Right lobe of liver (tissue), 6 donors: ENCODE measurements around the gene GNRH2. TPM values are rescaled to one million over a fixed set of nuclear protein-coding genes. Genes with fewer than 3 reads are reported as not detected.
"Not testable (repeated sequence)": the region's sequence is repeated elsewhere in the genome, so short reads cannot be mapped to it uniquely, and the experiment has no call there.

ENCODE experiments used
- ATAC-seq, 4 donors: fragments of 200-7000 bp; cut with Tn5 transposase; one replicate each; pipeline ENCODE4 v1.9.1; 2020; ENCODE audit warnings: mild to moderate bottlenecking in 4 of 4, moderate library complexity in 4 of 4
- DNase-seq, 3 donors: peaks; one replicate each; pipeline ENCODE4 v3.0.0-alpha.2; 2020
- H3K27ac ChIP-seq, 3 donors: fragments of 200-600 bp; one replicate each; pipeline ENCODE4 v1.8.0; 2022
- H3K27me3 ChIP-seq, 2 donors: fragments of 200-600 bp; one replicate each; pipeline ENCODE4 v1.8.0; 2022
- H3K36me3 ChIP-seq, 4 donors: fragments of 200-600 bp; sonication (generic) in 1 of 4; one replicate each; pipeline versions ENCODE4 v1.5.1 to v1.8.0; 2017 to 2022; ENCODE audit warnings: control low read depth in 1 of 4
- H3K4me1 ChIP-seq, 4 donors: fragments of 200-600 bp; sonication (generic) in 1 of 4; one replicate each; pipeline versions ENCODE4 v1.5.1 to v1.8.0; 2017 to 2022; ENCODE audit warnings: control low read depth in 1 of 4
- H3K4me3 ChIP-seq, 3 donors: fragments of 200-600 bp; one replicate each; pipeline ENCODE4 v1.8.0; 2022
- H3K9me3 ChIP-seq, 4 donors: fragments of 200-600 bp; sonication (generic) in 1 of 4; one replicate each; pipeline versions ENCODE4 v1.5.1 to v1.8.0; 2017 to 2022; ENCODE audit warnings: control low read depth in 1 of 4
- CTCF ChIP-seq, 4 donors: fragments of 200-600 bp in 3 of 4; fragments of 450-650 bp in 1 of 4; IDR thresholded peaks; one replicate each; pipeline versions ENCODE4 v1.5.1 to v1.8.0; 2016 to 2022; ENCODE audit warnings: antibody characterized with exemption in 4 of 4, mild to moderate bottlenecking in 2 of 4
- POLR2A ChIP-seq: fragments of 450-650 bp; IDR thresholded peaks from one replicate; pipeline ENCODE4 v1.6.1; 2017; ENCODE audit warnings: antibody characterized with exemption, mild to moderate bottlenecking
- WGBS: methylation state at CpG from one replicate; pipeline ENCODE4 v1.1.6; 2018; ENCODE audit warnings: low coverage, low lambda C conversion rate; ENCODE audit not compliant: insufficient coverage; ENCODE audit errors: missing lambda C conversion rate; 5-methylcytosine and 5-hydroxymethylcytosine counted together
- intact Hi-C, 2 donors: fragments of 100-400 bp; cut with DNase I; formaldehyde crosslinking; loops; one replicate each; pipeline versions ENCODE4 v1.11.2 to v1.14.1; 2022
- total RNA-seq, 6 experiments: library from RNA; depleted of rRNA in 2 of 6; stranded (reverse); fragments of >200 nt in 2 of 6; fragmentation: NEBNext Ultra II Directional in 3 of 6; extraction: Animal tissue kit (Norgen Biotek cat#: 25700) in 3 of 6; gene quantifications; one replicate each; pipeline versions ENCODE4 v1.1.0 to v1.2.4, GENCODE V29; 2016 to 2023
- donor health status: DM: no; HTN: yes; CAD: no.
- donor health status: DM: no; HTN: no; CAD: no.
- donor health status: DM: no; HTN: no; CAD: no.
- donor health status: DM: no; HTN: yes; CAD: no.
- donor health status: DM: no; HTN: yes; CAD: no.

Gene GNRH2
- total RNA-seq, 6 experiments from 2014 or later: 0.55 to 0.81 (median 0.66) TPM; not detected in 3

GRCh38 chr20:3014179-3014578, 29.2 kb upstream of the GNRH2 start:
- peaks cover 0 to 6% (median 4%) of the 10 kb centered on the region in 4 donors for H3K36me3 ChIP-seq
- no peak overlapping the region for H3K4me3 ChIP-seq
- no peak for ATAC-seq
- 80% methylated on average over 2 of the region's 7 CpGs for whole genome bisulfite sequencing
- no peak for DNase-seq
- H3K27ac ChIP-seq: no peak overlapping the region
- no peaks in the 10 kb centered on the region for H3K9me3 ChIP-seq
- no peaks in the 10 kb centered on the region for H3K4me1 ChIP-seq
- intact Hi-C loops: no loop called here
- TF ChIP-seq CTCF (IDR thresholded peaks at IDR 0.05) (no peak), POLR2A (no peak)
- H3K27me3 ChIP-seq: no peaks in the 10 kb centered on the region

GRCh38 chr20:3014662-3015061, 28.8 kb upstream of the GNRH2 start:
- intact Hi-C loops: no loop called here
- H3K36me3 ChIP-seq: peaks cover 0 to 6% (median 4%) of the 10 kb centered on the region in 4 donors
- 87% methylated on average over 3 of the region's 3 CpGs for WGBS
- H3K27ac ChIP-seq: no peak overlapping the region
- ATAC-seq (no peak), DNase-seq (no peak)
- H3K4me1 ChIP-seq: no peaks in the 10 kb centered on the region
- H3K9me3 ChIP-seq: no peaks in the 10 kb centered on the region
- no peak overlapping the region for H3K4me3 ChIP-seq
- no peak for TF ChIP-seq POLR2A
- TF ChIP-seq CTCF (IDR thresholded peaks at IDR 0.05): no peak
- no peaks in the 10 kb centered on the region for H3K27me3 ChIP-seq

- intact Hi-C loops, H3K4me1 ChIP-seq, H3K27me3 ChIP-seq, H3K4me3 ChIP-seq, DNase-seq, H3K9me3 ChIP-seq, H3K27ac ChIP-seq, H3K36me3 ChIP-seq, ATAC-seq: not testable (repeated sequence)
- 93% methylated on average over 5 of the region's 5 CpGs for WGBS
Measured at GRCh38 chr20:3015302-3015701, 28.1 kb upstream of the GNRH2 start.

- H3K4me1 ChIP-seq: no peaks in the 10 kb centered on the region
- H3K36me3 ChIP-seq: peaks cover 0 to 29% (median 11%) of the 10 kb centered on the region in 4 donors
- TF ChIP-seq CTCF (IDR thresholded peaks at IDR 0.05): no peak
- TF ChIP-seq POLR2A: no peak
- H3K27me3 ChIP-seq: no peaks in the 10 kb centered on the region
- H3K4me3 ChIP-seq: no peak overlapping the region
- WGBS: 89% methylated on average over 4 of the region's 4 CpGs
- H3K27ac ChIP-seq: no peak overlapping the region
- DNase-seq: no peak
- ATAC-seq: no peak
- H3K9me3 ChIP-seq: no peaks in the 10 kb centered on the region
- intact Hi-C loops: no loop called here
Measured at GRCh38 chr20:3021327-3021726, 22.1 kb upstream of the GNRH2 start.

- peak in 1 of 4 donors; percentile 16 for ATAC-seq
- intact Hi-C loops: no loop called here
- peaks cover 0 to 32% (median 11%) of the 10 kb centered on the region in 4 donors for H3K36me3 ChIP-seq
Measured at GRCh38 chr20:3021777-3022176, 21.6 kb upstream of the GNRH2 start.

GRCh38 chr20:3022559-3023490, 20.6 kb upstream of the GNRH2 start:
- H3K4me3 ChIP-seq, ATAC-seq, intact Hi-C loops, H3K9me3 ChIP-seq, H3K4me1 ChIP-seq, H3K27ac ChIP-seq, H3K27me3 ChIP-seq, DNase-seq: not testable (repeated sequence)
- 82% methylated on average over 14 of the region's 20 CpGs for WGBS
- H3K36me3 ChIP-seq: peaks cover 0 to 35% (median 12%) of the 10 kb centered on the region in 4 donors

More at GRCh38 chr20:3021777-3022176, 21.6 kb upstream of the GNRH2 start:
- TF ChIP-seq CTCF (IDR thresholded peaks at IDR 0.05): no peak
- no peak for TF ChIP-seq POLR2A
- no peak for DNase-seq
- WGBS: 91% methylated on average over 4 of the region's 5 CpGs
- no peaks in the 10 kb centered on the region for H3K4me1 ChIP-seq
- H3K27ac ChIP-seq: no peak overlapping the region
- no peak overlapping the region for H3K4me3 ChIP-seq
- no peaks in the 10 kb centered on the region for H3K27me3 ChIP-seq
- no peaks in the 10 kb centered on the region for H3K9me3 ChIP-seq
